NK-92 (cell line): Measurements from ENCODE around the gene MARCHF7.
"Not testable (repeated sequence)": the region's sequence is repeated elsewhere in the genome, so short reads cannot be mapped to it uniquely, and the experiment has no call there.

Experiments
- DNase-seq: peaks from one replicate; lab custom pipeline; 2025; ENCODE audit not compliant: unreplicated experiment; lab: John Stamatoyannopoulos, UW

The MARCHF7 gene, protein sequence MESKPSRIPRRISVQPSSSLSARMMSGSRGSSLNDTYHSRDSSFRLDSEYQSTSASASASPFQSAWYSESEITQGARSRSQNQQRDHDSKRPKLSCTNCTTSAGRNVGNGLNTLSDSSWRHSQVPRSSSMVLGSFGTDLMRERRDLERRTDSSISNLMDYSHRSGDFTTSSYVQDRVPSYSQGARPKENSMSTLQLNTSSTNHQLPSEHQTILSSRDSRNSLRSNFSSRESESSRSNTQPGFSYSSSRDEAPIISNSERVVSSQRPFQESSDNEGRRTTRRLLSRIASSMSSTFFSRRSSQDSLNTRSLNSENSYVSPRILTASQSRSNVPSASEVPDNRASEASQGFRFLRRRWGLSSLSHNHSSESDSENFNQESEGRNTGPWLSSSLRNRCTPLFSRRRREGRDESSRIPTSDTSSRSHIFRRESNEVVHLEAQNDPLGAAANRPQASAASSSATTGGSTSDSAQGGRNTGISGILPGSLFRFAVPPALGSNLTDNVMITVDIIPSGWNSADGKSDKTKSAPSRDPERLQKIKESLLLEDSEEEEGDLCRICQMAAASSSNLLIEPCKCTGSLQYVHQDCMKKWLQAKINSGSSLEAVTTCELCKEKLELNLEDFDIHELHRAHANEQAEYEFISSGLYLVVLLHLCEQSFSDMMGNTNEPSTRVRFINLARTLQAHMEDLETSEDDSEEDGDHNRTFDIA

DNA sequence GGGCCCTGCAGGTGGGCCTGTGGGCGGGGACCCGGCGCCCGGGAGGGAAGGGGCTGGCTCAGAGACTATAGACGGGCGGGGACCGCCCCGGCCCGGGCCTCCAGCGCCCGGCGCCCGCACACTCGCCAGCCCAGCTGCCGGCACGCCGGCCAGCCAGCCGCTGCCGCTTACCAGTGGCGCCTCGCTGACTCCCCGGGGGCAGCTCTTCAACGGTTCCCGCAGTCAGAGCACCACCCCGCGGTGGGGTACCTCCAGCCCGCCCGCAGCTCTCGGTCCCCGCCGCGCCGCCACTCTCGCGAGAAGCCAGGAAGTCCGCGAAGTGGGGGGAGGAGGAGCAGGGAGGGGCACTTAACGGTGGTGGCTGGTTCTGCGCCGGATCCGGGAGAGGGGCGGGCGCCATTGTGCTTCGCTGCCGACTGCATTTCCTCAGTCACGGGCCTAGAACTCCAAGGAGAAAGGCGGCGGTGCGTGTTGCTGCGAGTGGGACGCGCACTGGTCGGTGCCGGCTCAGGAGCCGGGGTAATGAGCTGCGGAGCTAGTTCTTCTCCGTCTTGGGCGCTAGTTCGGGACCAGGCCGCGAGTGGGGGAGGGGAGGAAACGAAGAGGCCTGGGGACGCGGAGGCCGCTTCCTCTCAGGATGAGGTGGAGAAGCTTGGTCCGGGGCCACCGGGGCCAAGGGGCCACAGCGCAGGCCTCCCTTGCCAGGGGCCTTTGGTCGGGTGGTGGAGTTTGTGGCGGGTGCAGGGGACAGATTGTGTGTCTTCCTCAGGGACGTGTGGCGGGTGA is at the start of gene MARCHF7:
Gene MARCHF7 (plus strand): TSS at position 364 of the 786 bp plus-strand sequence. CDS start 16,517 bp downstream, outside the sequence.
- peak; percentile 83 for DNase-seq

DNA sequence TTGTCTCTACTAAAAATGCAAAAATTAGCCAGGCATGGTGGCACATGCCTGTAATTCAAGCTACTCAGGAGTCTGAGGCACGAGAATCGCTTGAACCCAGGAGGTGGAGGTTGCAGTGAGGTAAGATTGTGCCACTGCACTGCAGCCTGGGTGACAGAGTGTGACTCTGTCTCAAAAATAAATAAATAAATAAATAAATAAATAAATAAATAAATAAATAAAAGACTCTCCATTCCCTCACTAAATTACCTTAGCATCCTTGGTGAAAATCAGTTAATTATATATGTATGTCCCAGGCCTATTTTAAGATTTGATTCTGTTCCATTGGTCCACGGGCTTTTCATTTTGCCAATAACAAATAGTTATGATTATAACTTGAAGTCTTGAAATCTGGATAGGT is 44.9 kb upstream of the MARCHF7 start:
- not testable (repeated sequence) for DNase-seq

DNA sequence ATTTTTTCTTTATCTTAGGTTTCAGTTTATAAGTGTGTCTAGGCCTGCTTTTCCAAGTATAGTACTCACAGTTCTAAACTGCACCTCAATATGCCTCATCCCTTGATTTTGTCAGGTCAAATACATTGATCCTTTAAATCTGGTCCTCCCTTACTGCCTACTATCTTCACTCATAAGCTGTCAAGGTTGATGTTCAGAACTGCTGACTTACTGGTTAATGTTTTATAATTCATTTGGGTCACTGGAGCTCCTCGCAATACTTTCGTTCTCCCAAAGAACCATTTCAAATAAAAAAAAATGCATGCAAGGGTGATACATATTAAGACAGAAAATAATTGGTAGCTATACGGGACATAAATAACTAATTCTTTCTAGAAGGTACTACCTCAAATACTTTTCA is 41.3 kb upstream of the MARCHF7 start:
- DNase-seq: no peak

DNA sequence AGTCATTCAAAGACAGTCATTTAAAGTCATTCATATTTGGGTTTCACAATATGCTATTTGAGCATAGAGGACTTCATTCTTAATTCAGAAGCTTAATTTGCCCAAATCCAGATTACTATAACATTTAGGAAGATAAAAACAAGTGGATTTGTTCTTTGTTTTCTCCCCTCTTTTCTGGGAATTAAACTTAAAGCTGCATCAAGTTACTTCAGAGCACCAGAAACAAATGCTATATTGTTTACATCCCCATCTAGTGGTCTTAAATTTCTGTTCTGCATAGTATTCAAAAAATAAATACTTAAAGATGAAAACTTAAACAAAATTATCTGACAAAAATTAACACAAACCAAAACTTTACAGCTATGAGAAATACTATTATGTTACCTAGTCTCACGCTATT is 34.7 kb upstream of the MARCHF7 start:
- DNase-seq: no peak

DNA sequence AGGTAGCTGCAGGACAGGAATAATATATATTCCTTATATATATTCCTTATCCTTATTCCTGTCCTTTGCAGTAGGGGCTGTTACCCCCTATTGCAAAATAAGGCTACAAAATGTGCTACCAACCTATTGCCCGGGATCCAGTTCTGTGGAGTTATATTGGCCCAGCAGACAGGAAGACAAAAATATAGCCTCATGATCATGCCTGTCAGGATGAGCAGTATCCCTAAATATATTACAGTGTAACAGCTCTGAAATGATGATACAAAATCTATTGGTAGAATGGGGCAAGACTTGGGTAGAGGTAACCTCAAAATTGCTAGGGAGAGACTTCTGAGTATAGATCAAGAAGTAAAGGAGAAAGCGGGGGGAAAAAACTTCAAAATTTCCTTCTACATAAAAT is 31.6 kb upstream of the MARCHF7 start:
- DNase-seq: no peak

DNA sequence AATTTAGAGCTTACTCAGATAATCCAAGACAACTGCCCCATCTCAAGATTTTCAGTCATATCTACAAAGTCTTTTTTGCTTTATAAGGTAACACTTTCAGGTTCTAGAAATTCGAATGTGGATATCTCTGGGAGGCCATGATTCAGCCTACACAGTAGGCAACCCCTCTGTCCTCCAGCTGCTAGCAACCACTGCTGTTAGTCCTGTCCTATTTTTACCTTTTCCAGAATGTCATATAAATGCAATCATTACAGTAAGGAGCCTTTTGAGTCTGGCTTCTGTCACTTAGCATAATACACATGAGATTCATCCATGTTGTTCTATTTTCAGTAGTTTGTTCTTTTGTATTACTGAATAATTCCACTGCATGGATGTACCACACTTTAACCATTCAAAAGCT is 28.5 kb upstream of the MARCHF7 start:
- DNase-seq: no peak

DNA sequence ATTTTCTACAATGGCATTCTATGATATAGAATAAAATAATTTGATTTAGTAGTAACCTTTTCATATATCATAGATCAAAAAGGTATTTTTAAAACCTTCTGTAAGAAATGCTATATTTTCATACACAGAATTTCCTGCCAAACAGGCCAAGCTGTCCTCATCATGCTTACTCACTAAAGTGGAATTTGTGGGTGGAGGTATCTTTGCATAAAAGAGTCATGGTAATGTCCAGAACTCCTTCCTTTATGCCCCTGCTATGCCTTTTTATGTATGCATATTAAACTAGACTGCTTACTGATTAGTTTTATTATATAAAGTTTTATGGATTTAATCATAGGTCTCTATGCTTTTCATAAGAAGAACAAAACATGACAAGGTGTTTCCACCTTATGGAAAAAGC is 27.5 kb upstream of the MARCHF7 start:
- no peak for DNase-seq

DNA sequence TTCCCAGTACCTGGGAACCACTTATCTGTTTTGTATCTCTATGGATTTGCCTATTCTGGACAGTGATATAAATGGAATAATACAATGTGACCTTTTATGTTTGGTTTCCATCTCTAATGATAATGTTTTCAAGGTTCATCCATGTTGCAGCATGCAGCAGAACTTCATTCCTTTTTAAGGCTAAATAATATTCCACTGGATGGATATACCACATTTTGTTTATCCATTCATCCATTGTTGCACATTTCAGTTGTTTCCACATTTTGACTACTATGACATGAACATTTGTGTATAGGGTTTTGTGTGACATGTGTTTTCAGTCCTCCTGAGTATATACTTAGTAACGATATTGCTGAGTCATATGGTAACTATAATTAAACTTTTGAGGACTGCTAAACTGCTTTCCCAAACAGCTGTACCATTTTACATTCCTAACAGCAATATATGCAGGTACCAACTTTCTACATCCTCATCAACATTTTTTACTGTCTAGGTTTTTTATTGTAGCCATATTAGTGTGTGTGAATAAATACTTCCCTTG is 17.7 kb upstream of the MARCHF7 start:
- DNase-seq: no peak

DNA sequence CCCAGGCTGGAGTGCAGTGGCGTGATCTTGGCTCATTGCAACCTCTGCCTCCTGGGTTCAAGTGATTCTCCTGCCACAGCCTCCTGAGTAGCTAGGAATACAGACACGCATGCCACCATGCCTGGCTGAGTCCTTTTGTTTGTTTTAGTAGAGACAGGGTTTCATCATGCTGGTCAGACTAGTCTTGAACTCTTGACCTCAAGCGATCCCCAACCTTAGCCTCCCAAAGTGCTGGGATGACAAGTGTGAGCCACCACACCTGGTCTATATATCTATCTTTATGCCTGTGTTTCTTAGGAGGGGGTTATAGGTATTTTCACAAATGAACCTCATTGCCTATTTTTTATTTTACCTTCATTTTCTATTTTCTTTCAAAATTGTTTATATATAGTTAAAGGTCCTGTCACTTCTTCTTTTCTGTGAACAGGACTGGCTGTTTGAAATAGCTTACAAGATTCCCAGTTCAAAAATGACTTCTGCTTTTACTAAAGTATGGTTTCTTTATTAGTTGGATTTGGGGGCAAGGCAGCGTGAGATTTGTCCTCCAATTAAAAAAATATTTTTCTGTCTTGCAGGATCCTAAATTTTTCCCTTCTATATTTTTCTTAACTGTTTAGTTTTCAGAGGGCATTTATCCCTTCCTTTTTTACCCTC is 16.4 kb upstream of the MARCHF7 start:
- no peak for DNase-seq

DNA sequence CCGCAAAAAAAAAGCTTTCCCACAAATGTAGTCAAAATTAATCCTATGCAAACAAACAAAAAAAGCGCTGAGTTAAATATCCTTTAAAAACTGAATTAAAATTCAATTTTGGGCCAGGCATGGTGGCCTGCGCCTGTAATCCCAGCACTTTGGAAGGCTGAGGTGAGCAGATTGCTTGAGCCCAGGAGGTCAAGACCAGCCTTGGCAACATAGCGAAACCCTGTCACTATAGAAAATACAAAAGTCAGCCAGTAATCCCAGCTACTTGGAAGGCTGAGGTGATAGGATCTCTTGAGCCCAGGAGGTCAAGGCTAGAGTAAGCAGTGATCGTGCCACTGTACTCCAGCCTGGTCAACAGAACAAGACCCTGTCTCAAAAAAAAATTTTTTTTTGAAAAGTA is 8.8 kb upstream of the MARCHF7 start:
- no peak for DNase-seq

DNA sequence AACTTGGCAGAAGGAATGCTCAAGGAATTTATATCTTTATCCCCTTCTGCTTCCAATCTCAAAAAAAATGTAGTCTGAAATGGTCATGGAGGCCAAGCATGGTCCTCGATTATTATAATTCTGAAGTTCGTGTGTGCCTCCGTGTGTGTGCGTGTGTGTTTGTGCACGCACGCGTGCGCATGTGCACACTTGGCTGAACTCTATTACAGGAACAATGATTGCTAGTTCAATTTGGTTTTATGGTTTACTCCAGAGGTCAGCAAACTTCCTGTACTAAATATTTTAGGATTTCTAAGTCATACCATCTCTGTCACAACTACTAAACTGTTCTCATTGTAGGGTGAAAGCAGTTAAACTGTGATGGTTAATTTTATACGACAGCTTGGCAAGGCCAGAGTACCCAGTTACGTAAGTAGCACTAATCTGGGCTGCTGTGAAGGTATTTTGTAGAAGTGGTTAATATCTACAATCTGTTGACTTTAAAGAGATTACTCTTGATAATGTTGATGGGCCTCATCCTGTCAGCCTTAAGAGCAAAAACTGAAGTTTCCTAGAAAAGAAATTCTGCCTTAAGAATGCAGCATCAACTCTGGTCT is 5.8 kb upstream of the MARCHF7 start:
- no peak for DNase-seq

DNA sequence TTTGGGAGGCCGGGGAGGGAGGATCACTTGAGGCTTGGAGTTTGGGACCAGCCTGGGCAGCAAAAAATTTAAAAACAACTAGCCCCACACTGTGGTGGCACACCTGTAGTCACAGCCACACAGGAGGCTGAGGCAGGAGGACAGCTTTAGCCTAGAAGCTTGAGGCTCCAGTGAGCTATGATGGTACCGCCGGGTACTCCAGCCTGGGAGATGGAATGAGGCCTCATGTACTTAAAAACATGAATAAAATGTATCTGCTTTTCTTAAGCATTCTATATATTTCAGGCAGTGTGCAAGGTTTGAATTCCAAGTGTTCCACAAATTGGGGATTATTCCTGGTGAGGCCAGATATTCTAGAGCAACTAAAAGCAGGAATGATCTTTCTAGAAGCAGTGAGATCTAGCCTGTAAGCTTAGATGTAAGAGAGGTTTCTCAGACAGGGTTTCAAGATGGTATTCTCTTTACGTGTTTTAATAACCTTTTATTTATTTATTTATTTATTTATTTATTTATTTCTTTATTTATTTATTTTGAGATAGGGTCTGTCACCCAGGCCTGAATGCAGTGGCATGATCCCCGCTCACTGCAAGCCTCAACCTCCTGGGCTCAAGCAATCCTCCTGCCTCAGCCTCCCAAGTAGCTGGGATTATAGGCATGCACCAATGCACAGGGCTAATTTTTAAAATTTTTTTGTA is 4.1 kb upstream of the MARCHF7 start:
- no peak for DNase-seq

DNA sequence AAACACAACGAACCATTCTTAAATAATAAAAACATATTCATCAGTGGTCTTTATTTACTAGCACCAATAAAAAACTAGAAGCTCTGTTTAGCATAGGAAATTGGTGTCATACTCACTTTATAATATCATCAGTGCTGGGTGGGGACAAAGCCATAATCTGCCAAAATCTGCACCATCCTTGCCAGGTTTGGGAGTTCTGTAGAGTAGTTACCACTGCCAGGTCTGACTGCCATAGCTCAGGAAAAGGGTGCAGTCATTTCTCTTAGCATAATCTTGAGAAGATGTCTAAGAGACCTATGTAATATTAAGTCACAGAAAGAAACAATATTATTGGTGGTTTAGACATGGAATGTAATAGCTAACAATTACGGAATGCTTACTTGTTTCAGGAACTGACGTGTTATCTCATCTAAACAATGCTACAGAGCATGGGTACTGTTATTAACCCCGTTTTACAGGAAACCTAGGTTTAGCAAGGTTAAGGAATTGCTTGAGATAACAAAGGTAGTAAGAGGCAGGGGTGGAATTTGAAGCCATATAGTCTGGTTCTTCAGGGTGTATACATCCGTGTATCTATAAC is 1.6 kb upstream of the MARCHF7 start:
- DNase-seq: no peak

DNA sequence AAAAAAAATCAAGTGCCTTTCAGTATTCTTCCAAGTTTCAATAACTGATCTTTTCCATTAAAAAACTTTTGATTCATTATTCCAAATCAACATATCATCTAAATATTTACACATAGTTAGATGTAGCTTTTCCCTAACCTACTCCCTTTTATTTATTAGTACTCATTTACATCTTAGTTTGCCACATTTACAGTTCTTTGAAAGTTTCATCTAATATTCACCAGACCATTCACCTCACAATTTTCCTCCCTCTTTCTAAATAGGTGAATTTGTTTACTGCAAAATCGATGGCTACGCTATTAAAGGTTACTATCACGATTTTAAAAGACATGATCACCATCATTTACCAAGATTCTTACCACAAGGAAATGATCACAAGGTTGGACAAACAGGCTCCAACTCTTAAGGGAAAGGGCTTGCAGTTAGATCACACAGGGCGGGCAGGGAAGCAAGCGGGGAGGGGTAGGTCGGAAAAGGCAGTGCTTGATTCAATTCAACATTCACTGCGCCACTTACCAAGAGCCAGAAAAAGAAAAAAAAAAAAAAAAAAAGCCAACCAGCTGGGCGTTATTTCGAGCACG is 654 bp upstream of the MARCHF7 start:
- DNase-seq: no peak

DNA sequence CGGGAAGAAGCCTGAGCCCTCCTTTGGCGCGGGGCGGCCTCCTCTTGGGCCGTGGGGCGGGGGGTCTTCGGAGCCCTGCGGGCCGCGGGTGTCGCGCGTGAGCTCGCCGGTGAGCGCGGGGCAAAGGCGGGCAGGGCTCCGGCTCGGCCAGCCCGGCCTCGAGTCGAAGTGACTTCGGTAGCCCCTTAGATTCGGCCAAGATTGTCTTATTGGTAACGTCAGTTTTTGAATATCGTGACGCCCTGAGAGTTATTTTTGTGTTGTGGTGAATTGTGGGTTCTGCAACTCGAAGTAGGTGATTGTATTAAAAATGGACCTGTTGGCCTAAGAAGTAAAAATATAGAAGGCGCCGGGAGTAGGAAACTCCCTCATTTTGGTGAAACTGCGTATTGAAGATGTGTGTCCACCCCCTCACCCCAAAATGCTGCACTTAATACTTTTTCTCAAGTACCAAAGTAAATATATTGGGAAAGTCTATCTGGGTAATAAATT is 669 bp downstream of the MARCHF7 start:
- no peak for DNase-seq

DNA sequence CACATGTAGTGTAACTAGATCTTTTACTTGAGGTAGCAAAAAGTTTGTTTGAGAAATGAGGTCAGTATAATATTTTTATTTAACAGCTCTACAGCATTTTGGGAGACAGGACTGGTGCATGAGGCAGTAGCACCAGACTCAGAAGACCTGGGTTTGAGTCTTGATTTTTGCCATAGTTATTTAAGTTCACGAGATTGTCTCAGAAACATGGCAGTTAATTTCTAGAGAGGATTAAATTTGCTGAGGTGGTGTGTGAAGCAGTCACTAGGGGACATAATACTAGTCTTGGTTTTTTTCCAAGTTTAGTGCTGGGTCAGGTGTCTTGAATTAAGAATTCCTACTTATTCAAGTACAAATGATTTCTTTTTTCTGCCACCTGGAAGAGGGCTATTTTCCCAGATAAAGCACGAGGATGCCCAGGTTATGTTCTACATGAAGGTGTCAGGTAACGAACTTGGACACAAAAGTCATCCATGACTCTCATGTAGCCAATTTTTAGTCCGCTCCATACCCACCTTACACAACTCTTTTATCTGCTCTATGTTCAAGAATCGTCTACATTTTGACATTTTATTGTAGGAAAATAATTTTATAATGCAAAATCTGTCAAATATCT is 1.4 kb downstream of the MARCHF7 start:
- no peak for DNase-seq

DNA sequence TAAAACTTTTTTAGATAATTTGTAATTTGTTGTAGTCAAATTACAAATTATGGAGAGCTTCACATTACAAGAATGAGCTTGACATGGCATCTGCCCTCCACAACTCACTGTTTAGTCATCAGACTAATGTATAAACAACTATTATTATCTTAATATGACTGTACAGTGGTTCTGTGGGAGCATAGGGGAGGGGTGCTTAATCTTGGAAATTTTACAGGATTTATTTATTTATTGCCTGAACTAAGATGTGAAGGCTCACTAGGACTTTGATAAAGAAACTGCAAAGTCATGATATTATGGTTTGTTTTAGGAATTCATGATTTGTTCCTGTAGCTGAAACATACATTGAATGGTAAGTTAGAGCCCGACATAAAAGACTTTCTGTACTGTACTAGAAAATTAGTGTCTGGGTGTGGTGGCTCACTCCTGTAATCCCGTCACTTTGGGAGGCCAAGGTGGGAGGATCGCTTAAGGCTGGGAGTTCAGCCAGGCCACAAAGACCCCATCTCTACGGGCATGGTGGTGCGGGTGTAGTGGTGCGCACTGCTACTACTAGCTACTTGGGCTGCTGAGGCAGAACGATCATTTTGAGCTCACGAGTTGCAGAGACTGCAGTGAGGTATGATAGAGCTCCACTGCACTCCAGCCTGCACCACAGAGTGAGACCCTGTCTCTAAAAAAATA is 2.1 kb downstream of the MARCHF7 start:
- no peak for DNase-seq

DNA sequence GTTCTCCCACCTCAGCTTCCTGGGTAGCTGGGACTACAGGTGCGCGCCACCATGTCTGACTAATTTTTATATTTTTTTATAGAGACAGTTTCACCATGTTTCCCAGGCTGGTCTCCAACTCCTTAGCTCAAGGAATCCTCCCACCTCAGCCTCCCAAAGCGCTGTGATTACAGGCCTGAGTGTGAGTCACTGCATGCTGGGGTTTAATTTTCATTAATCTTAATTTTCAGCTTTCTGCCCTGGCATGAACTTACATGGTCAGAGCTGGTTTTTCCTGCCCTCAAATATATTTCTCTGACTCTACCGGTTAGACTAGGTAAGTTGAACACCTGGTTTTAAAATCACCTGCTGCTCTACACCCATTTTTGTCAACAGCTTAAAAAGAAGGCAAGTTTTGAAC is 3.1 kb downstream of the MARCHF7 start:
- DNase-seq: no peak
